ENCODE results near the gene PLEKHG3. TPM values are rescaled to one million over a fixed set of nuclear protein-coding genes. Genes with fewer than 3 reads are reported as not detected.

Gene PLEKHG3
- total RNA-seq, 1 donor from 2014 or later, result 9.4 TPM

DNA sequence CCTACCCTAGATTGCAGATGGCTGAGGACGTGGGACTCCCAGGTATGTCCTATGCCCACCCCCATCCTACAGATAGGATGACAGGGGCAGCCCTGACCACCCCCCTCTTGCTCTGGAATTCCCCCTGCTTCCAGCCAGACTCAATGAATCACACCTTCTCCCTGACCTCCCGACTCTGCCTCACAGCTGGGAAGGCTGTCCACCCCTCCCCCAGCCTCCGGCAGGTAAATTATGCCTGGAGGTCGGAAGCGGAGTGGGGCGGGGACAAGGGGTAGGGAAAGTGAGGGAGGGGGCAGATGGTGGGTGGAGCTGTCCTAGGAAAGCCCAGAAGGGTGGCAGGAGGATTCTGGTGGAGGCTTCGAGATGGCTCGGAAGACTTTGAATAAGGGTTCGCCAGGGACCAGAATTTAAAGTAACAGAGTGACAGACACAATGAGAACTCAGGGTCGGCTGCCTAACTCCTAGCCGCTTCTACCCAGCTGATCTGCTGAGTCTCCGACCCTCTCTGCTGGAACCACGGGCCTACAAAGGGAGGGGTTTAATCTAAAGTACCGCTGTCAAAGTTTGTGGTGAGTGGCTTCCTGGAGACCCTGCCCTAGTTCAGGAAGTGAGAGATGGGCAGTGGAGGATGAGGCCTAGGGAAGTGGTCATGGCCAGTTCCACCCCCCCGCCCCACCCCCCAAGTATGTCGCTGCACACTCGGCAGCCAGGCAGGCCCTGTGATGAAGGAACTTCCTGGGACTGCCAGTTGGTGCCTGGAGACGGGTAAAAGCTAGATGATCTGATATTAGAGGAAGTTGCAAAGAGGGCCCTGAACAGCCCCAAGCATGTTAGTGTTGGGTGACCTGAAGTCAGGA lies 4.2 kb downstream of the PLEKHG3 start:
- no peak for DNase-seq

DNA sequence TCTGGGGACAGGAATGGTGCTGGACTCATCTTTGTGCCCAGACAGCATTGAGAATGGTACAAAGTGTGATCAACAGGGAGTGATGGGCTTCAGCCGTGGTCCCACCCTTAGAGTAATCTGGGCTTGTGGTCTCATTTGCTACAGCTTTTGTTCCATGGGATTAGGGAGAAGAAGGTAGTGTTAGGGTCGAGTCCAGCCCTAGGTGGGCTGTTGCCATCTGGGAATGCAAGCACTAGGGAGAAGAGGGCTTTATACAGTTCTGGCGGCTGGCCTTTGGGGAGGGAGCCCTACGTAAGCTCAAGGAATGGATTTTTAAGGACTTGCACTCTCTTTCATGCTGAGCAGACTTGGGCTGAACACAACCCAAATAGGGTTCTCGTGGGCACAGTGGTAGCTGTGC lies 4.9 kb downstream of the PLEKHG3 start:
- no peak for DNase-seq

DNA sequence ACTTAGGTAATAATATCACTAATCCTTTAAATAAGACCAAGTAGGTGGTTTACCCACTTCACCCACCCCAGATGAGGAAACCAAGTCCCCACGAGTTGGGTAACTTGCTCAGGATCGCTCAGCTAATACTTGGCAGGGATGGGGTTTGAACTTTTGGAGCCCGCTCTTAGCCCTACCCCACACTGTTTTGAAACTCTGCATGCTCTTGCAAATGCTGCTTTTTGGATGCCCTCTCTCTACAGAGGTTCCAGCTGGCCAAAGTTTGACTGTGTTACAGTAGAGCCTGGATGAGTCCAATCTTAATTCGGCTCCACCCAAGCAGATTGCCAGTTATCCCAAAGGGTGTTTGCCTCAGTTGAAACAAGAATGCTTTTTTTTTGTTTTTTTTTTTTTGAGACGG lies 6.8 kb downstream of the PLEKHG3 start:
- no peak for DNase-seq

DNA sequence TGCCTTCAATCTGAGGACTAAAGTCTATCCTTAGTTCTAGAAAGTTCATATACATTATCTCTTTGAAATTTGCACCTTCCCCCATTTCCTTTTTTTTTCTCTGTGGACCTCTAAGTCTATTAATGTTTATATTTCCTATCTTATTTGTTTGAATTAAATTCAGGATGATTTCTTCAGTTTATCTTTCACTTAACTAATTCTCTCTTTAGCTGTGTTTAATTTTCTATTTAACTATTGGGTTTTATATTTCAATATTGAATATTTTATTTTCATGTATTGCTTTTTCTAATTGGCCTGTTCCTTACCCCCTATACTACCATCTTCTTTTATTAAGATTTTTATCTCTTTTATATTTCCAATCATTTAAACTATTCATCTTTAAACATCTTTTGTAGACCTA lies 9.5 kb downstream of the PLEKHG3 start:
- DNase-seq, result no peak

DNA sequence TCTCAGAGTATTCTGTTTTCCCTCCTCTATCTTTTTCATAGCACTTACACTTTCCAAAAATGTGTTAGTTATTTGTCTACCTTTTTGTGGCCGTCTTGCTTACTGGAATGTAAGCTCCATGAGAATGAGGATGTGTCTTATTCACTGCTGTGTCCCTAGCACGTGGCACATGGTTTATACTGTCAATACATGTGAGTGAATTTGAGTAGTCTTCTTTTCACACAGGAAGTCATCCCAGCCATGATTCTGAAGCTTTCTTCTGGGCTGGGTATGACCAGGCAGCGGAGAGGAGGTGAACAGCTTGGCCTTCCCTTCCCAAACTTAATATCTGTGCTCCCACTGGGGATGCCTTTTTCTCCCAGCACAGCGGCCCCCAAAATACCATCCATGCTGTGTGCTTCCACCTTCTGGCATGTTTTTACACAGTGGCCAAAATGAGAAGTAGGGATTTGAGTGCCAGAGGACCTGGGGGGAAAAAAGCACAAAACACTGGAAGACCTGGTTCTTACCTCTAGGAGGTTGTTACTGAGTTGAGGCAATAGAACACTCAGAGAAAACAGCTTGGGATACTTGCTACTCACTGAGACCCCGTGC lies 10.3 kb downstream of the PLEKHG3 start:
- DNase-seq, result no peak

DNA sequence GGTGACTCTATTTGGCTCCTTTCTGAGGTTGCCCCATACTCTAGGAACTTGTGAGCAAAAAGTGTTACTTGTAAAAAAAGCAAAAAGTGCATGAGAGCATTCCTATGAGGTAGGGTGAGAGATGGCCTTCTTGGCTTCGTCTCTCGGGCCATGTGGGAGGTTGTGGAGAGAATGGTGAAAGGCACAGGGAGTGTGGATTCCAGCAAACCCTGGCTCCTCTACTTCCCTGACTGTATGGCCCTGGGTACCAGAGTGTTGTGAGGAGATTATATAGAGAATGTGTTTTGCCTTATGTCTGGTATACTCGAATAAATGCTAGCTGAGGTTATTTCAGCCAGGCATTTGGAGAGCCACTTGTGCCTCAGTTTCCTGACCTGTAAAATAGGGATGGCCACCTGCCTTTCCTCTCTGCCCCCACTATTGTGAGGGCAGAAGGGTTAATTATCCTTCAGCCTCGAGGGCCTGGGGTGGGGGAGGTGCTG lies 11.0 kb downstream of the PLEKHG3 start:
- DNase-seq, result no peak

DNA sequence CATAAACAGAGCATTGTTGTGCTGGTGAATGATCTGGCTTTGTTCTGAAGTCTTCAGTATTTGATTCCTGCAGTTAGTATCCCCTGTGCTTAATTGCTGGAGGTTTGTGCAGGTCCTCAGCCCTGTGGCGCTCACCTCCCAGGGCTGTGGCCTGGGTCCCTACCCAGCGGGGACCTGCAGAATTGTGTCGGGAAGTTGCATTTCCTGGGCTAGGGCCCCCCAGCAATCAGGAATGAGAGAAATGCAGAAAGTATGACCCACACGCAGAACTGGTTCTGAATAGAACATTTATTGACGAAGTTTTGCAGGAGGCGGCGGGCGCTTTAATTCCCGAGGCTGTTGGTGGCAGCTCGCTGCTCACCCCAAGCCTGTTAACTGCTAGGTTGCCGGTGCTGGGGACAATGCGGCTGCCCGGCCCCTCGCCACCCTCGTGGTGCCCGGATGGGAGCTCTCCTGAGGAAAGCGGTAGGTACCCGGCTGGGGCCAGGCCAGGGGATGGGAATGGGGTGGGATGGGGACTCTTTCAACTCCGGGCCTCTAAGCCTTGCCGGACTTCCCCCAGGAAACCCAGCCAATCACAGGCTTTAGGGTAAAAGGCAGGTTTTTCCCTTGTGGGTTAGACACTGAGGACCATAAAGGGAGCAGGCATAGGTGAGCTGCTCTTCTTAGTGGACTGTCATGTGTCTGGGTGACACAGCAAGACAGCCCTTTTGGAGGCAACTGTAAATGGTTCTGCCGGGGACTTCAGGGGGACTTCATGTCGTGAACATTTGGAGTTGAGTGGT lies 11.6 kb downstream of the PLEKHG3 start:
- no peak for DNase-seq

DNA sequence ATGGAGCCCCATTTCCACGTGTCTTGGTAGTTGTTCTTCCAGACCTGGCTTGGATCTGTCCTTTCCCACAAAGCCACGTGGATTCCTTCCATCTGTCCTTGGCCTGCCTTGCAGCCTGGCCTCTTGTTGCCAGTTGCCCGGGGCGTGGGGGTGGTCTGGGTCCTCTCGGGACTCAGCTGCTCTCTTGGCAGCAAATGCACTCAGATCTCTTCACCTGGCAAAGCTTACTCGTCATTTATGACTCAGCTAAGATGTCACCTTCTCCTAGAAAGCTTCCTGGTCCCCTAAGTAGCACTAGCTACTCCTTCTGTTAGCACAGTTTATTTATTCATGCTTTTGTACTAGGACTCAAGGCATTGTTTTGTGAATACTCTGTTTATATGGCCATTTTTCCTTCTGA lies 13.6 kb downstream of the PLEKHG3 start:
- DNase-seq, result no peak

DNA sequence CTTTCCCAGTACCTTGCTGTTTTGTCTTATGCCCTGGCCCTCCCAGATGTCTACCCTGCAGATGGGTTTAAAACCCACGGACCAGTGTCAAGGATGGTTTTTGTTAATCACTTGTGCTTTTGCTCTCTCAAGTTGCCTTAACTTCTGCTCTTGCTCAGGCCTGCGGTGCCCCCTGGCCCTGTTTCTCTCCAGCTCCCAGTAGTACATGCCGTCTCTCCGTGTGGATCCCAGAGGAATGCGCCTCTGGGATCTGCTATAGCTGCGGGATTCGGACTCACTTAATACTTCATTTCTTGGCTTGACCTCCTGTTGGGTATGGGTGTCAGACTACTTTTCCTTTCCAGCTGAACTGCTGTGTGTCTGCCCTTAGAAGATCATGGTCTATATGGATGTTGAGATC lies 14.5 kb downstream of the PLEKHG3 start:
- no peak for DNase-seq

DNA sequence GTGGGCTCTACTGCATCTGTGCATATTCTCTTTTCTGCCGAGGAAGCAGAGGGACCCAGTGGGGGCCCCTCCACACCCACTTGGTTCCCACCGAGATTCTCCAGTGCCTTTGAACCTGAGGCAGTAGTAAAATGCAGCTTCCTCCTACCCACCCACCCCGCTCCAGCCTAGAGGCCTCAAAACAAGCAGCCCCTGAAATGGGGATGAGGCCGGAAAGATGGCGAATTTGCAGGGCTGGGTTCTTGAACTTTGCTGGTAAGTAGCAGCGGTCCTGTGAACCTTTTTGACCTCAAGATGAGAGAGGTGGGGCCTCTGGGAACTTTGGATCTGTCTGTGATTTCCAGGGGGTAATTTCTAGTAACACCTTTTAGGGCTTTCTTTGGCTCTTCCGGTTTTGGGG lies 15.4 kb downstream of the PLEKHG3 start:
- DNase-seq, result no peak

DNA sequence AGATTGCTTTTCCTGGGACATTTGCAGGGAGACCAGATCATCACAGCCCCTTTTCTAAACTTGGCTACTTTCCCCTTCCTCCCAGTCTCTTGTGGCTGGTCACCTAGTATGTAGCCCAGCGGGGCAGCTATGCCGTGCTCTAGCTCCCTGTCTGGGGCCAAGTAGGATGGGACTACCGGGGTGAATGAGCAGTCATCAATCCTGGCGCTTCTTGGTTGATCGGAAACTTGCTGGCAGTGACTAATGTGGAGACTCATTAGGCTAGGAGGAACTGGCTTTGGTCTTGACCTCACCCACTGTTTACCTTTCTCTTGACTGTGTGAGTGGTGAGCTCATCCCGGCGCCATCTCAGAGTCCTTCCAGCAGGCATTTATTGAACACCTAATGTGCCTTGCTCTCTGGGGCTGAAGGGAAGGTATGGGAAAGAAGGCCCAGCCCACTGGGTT lies 15.9 kb downstream of the PLEKHG3 start:
- DNase-seq, result peak; percentile 42

DNA sequence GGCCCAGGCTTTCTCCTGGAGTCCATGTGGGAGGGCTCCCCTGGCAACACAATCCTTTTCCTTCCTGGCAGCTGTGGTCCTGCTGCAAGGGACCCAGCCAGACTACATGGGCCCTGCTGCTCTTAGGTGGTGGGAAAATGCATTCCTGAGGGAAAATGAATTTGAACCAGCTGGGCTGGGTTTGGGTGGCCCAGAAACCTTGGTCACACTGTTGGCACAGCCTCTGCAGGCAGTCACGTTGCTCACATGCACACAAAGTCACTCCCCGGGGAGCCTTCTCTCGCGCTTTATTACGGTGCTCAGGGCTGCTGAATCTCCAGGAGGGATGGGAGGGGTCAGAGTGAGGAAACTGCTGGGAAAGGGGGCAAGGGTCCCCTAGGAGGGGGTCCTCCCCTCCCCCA lies 17.2 kb downstream of the PLEKHG3 start:
- no peak for DNase-seq

DNA sequence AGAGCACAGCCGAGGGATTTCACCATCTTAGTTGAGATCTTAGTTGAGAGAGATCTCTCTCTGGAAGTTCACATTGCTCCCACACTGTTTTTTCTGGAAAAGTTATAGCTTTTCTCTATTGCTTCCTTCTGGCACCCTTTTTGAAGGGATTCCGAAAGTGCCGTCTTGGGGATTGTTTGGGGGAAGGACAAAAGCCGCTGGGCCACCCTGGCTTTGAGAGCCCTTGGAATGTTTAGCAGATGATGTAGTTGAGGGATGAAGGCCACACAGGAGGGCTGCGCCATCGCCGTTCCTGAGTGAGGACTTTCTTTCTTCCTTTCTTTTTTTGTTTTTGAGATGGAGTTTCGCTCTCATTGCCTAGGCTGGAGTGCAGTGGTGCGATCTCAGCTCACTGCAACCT lies 17.7 kb downstream of the PLEKHG3 start:
- no peak for DNase-seq

DNA sequence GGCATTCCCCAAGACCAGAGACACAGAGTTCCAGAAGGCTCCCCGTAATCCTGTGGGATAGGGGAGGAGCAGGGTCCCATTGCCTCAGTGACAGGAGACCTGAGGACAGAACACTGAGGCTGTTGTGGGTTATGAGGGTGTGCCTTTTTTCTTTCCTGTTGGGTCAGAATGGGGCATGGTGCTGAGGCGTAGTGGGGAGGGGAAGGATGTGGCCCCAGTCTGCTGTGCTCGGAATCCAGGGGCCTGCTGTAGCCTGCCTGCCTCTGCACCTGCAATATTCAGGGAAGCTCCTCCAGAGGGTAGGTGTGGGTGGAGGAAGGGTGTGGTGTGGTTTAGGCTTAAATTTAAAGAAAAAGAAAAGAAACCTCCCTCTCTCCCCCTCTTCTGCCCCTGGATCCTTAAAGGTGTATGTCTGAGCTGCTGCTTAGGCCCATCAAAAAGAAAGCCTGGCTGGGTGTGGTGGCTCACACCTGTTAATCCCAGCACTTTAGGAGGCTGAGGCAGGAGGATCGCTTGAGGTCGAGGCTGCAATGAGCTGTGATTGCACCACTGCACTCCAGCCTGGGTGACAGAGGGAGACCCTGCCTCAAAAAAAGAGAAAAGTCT lies 18.7 kb downstream of the PLEKHG3 start:
- no peak for DNase-seq

DNA sequence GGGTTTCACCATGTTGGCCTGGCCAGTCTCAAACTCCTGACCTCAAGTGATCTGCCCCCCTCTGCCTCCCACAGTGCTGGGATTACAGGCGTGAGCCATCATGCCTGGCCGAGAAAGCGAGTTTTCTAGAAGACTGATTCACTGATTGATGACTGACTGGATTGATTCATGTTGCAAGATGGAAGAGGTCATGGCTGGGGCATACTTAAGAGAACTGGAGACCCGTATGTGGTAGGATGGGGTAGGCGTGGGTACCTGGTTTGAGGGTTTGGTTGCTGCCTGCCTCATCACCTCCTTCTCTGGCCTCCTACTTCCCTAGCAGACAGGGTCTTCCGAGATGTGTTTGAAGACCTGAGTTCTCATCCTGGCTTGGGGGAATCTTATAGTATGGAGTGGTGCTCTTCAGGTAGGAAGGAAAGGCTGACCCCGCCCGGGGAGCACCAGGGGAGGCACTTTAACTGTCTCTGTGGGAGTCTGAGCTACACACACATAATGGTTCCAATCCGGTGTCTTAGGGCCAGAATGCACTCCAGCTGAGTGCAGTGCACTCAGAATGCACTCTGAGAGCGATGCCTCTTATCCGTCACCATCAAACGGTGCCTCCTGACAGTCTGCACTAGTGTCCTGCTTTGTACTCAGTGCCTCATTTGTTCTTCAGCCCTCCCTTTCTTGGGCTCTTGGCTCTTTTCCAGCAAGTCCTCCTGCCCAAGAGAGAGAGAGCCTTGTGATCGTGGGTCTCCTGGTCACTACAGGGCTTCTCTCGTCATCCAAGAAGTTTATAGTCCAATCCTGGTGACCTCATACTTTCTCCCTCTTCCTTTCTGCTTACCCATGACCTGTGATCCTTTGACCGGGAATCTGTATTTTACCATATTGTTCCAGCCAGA lies 19.7 kb downstream of the PLEKHG3 start:
- DNase-seq, result no peak

DNA sequence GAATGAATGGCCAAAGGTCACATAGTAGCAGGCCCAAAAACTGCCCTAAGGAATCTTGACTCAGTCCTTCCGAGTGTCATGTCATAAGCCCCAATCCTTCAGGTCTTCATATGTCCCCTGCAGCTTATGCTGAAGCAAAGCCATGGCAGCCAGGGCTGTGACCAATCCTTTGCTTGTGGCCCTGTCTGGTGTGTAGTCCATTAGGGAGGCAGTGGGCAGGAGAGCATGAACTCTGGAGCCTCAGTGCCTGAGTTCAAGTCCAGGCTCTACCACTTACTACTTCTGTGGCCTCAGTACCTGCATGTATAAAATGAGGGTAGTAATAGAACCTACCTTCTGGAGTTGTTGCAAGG lies 20.3 kb downstream of the PLEKHG3 start:
- no peak for DNase-seq

DNA sequence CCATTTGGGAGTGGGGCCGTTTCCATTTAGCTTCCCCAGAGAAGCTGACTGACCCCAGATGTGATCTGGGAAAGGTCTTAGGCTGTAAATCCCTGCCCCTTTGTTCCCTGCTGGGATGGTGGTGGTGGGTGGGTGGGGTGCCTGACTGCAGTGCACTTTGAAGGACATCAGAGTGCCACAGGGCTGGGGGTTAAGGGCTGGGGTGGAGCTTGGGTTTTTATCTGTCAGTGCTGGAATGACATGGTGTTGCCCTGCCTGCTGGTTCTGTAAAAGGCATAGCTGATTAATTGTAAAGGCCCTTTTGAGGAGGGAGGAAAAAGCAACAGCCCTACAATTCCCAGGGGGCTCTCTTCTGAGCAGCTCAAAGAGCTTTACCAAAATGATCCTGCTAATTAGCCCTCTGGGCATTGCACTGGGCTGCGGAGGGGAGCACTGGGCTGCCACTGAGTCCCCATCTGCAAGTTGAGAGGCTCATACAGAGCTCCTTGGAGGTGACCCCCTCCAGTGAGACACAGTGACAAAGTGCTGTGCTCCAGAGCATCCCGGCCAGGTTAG lies 21.1 kb downstream of the PLEKHG3 start:
- DNase-seq, result no peak

DNA sequence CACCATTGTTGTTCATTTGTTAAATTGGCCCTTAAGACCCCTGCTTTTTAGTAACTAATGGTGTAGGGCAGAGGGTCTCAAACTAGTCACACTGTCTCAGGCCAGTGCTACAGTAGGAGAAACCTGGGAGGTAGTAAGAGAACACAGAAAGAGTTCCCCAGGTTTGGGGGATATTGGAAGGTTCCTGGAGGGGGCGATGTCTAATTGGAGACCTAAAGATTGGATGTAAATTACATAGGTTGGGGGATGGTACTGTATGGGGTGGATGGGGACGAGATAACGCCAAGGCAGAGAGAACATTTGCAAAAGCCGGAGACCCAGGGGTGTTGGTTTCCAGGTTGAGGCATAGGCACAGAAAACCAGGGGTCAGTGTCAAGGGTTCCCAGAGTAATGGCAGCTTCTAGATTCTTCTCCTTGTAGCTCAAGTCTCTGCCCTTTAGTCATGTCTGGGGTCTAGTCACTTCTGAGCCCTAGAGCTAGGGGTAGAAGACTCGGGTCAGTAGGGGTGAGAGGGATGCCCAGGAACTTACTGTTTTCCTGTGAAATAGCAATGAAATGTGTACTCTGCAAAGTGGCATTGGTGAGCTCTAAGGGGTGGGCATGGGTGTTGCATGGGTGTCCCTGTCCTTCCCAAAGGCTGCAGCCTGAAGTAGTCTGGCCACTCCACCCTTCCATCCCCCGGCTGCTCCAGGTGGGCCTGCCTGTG lies 21.8 kb downstream of the PLEKHG3 start:
- no peak for DNase-seq

DNA sequence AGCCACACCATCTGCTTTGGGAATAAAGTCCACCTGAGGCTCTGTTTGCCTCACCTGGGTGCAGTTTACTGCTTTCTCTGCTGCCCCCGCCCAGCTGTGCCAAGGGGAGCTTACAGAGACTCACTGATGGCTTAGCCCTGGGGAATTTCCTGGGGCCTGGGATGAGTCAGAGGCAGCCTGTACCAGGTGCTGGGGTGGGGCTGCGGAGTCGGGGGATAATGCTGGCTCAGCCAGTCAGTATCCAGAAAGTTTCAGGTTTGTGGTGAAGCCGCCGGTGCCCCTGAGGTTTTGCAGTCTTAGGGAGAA lies 22.3 kb downstream of the PLEKHG3 start:
- DNase-seq, result no peak

DNA sequence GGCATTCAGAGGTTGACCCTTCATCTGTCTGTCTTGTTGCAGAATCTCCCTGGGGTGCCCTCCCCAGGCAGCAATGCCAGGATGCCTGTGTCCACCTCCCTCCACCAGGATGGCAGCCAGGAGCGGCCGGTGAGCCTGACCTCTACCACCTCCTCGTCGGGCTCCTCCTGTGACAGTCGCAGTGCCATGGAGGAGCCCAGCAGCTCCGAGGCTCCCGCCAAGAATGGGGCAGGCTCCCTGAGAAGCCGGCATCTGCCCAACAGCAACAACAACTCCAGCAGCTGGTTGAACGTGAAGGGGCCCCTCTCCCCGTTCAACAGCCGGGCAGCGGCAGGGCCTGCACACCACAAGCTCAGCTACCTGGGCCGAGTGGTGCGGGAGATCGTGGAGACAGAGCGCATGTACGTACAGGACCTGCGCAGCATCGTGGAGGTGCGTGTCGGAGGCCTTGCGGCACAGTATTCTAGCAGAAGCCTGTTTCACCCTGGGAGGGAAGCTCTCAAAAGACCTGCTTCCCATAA lies 23.4 kb downstream of the PLEKHG3 start:
- no peak for DNase-seq

DNA sequence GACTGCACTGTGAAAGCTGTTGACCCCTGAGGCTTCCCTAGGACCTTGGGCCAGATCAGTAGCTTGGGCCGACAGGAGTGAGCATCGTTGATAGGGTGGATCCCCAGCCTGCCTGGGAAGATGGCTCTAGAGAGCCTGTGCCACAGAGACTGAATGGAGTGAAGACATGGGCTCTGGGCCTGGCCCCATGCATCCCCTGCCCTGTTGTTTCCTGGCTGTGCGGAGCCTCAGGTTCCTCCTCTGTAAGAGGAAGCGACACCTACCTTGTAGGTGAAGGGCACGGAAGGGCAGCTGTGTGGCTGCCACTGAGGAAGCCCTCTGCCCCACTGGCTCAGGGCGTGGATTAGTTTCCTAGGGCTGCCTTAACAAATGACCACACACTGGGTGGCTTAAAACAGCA lies 23.9 kb downstream of the PLEKHG3 start:
- no peak for DNase-seq
